Tibial artery (tissue), 4 donors: ENCODE data around the gene GGT6.

Source experiments
- DNase-seq, 2 donors: peaks; one replicate each; pipeline ENCODE4 v3.0.0-alpha.2; 2019
- H3K27ac ChIP-seq, 2 donors: fragments of 200-600 bp; sonication (generic) in 1 of 2; 1 replicate in 1 of 2; 2 replicates in 1 of 2; pipeline ENCODE4 v1.5.1; 2018 to 2019; ENCODE audit warnings: mild to moderate bottlenecking in 1 of 2
- H3K27me3 ChIP-seq, 2 donors: fragments of 200-600 bp; sonication (generic) in 1 of 2; one replicate each; pipeline versions ENCODE4 v1.5.1 to v1.6.0; 2016 to 2019
- H3K36me3 ChIP-seq, 3 donors: fragments of 200-600 bp; sonication (generic) in 2 of 3; one replicate each; pipeline ENCODE4 v1.5.1; 2016 to 2019; ENCODE audit warnings: mild to moderate bottlenecking in 2 of 3
- H3K4me1 ChIP-seq, 4 donors: fragments of 200-600 bp; sonication (generic) in 2 of 4; 1 replicate in 3 of 4; 2 replicates in 1 of 4; pipeline ENCODE4 v1.5.1; 2016 to 2019
- H3K4me3 ChIP-seq, 2 donors: fragments of 200-600 bp; sonication (generic) in 1 of 2; 1 replicate in 1 of 2; 2 replicates in 1 of 2; pipeline ENCODE4 v1.5.1; 2018 to 2019; ENCODE audit warnings: mild to moderate bottlenecking in 2 of 2
- H3K9me3 ChIP-seq, 3 donors: fragments of 200-600 bp; sonication (generic) in 1 of 3; one replicate each; pipeline ENCODE4 v1.5.1; 2016 to 2019
- intact Hi-C: fragments of 100-400 bp; cut with DNase I; formaldehyde crosslinking; loops from one replicate; pipeline ENCODE4 v1.15.0; 2023; ENCODE audit warnings: low total_unique reads
- TF ChIP-seq, protein P1 (sequence below), 2 experiments: fragments of 200-600 bp in 1 of 2; fragments of 450-650 bp in 1 of 2; IDR thresholded peaks; one replicate each; pipeline ENCODE4 v1.5.1; 2017 to 2019; ENCODE audit warnings: antibody characterized with exemption in 2 of 2, mild to moderate bottlenecking in 1 of 2, moderate library complexity in 1 of 2

The GGT6 gene

DNA sequence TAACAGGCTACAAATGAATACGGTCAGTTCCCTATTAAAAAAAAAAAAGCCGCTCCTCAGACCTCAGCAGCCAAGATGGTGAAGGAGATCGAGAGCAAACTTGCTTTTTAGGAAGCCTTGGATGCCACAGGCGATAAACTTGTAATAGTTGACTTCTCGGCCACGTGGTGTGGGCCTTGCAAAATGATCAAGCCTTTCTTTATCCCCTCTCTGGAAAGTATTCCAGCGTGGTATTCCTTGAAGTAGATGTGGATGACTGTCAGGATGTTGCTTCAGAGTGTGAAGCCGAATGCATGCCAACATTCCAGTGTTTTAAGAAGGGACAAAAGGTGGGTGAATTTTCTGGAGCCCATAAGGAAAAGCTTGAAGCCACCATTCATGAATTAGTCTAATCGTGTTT is 11.8 kb upstream of the GGT6 start:
- H3K36me3 ChIP-seq: no peaks in the 10 kb centered on the region
- DNase-seq: no peak
- no peaks in the 10 kb centered on the region for H3K9me3 ChIP-seq
- intact Hi-C loops: no loop called here
- H3K4me3 ChIP-seq: no peak overlapping the region
- H3K4me1 ChIP-seq: no peaks in the 10 kb centered on the region
- no peak overlapping the region for H3K27ac ChIP-seq
- TF ChIP-seq, protein P1, sequence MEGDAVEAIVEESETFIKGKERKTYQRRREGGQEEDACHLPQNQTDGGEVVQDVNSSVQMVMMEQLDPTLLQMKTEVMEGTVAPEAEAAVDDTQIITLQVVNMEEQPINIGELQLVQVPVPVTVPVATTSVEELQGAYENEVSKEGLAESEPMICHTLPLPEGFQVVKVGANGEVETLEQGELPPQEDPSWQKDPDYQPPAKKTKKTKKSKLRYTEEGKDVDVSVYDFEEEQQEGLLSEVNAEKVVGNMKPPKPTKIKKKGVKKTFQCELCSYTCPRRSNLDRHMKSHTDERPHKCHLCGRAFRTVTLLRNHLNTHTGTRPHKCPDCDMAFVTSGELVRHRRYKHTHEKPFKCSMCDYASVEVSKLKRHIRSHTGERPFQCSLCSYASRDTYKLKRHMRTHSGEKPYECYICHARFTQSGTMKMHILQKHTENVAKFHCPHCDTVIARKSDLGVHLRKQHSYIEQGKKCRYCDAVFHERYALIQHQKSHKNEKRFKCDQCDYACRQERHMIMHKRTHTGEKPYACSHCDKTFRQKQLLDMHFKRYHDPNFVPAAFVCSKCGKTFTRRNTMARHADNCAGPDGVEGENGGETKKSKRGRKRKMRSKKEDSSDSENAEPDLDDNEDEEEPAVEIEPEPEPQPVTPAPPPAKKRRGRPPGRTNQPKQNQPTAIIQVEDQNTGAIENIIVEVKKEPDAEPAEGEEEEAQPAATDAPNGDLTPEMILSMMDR (IDR thresholded peaks at IDR 0.05): no peak
- peaks cover 0 to 14% of the 10 kb centered on the region in 2 donors for H3K27me3 ChIP-seq

DNA sequence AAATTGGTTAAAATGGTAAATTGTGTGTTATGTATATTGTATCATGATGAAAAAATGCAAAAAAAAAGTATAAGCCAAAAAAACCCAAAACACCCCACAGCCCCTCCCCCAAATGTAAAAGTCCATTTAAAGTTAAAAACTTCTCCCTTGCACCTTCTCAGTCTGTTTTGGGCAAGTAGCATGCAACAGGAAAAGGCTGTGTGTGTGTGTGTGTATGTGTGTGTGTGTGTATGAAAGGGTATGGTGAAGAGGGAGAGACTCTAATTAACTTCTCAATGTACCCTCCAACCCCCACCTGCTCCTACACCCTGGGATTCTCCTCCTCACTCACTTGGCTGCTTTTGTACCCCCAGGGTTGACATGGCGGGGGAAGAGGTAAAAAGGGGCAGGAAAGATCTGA is 9.2 kb upstream of the GGT6 start:
- intact Hi-C loops: loop anchor here (5.0 kb wide), 1 partner anchor 58 kb away; no protein-coding TSS in a partner anchor
- no peak overlapping the region for H3K27ac ChIP-seq

DNA sequence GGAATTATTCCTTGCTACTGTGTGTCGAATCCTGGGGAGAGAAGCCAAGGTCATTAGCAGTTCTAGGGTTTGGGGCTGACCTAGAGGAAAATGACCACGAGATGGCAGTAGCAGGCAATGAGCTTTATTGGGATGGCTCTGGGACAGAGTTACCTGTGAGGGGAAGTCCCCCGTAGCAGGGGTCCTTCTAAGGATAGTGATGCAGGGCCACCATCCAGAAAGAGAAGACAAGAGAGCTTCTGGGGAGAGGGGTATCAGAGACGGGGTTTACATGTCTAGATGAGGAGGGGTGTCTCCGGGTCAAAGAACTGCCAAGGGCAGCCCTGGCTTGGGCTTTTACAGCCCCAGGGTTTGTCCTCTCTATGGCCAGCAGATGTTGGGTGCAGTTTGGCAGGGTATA is 6.4 kb upstream of the GGT6 start:
- Histone ChIP-seq H3K9me3 (no peaks in the 10 kb centered on the region), H3K36me3 (no peaks in the 10 kb centered on the region), H3K4me1 (peaks cover 0 to 13% (median 11%) of the 10 kb centered on the region in 4 donors), H3K27me3 (peaks cover 0 to 6% of the 10 kb centered on the region in 2 donors), H3K4me3 (no peak overlapping the region), H3K27ac (no peak overlapping the region)
- TF ChIP-seq, protein P1 (IDR thresholded peaks at IDR 0.05): peak; percentile 36 to 49
- intact Hi-C loops: loop anchor here (5.0 kb wide), 1 partner anchor 61 kb away; no protein-coding TSS in a partner anchor
- DNase-seq: no peak

More for the DNA sequence above, 9.2 kb upstream of the GGT6 start:
- Histone ChIP-seq H3K9me3 (no peaks in the 10 kb centered on the region), H3K4me3 (no peak overlapping the region), H3K4me1 (peaks cover 0 to 3% (median 0%) of the 10 kb centered on the region in 4 donors), H3K36me3 (no peaks in the 10 kb centered on the region), H3K27me3 (peaks cover 0 to 6% of the 10 kb centered on the region in 2 donors)
- DNase-seq: no peak
- TF ChIP-seq, protein P1 (IDR thresholded peaks at IDR 0.05): no peak

DNA sequence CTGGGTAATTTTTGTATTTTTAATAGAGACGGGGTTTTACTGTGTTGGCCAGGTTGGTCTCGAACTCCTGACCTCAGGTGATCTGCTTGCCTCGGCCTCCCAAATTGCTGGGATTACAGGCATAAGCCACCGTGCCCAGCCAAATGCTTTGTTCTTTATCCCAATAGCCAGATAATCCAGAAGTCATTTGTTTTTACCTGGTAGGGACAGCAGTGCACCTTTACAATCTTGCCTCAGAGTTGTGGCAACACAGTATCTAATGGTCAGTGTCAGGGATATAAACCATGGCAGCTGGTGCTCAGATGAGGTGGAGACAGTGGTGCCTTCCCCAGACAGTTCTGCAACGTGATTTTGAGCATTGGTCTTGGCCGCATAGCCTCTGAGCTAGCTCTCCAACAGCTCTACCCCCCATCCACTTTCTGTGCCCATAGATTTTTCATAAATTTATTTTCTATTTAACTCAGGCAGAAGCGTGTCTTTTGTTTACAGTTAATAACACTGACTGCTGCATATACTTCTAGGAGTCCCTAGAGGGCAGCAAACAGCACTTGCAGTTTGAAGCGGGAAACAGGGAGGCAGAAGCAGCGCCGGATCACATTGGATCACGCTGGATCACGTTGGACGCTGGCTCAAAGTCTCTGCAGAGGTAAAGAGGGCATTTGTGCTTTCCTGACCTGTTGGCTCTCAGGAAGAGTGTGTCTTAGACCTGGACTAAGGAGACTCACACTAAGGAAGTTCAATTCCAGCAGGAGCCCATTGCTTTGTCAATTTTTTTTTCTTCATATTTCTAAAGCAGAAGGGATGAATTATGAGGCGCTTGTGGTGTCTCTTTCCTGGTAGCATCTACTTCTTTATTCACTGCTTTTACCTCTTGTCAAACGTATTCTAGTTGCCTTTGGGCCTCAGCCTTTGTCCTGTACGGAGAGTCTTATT is 5.1 kb upstream of the GGT6 start:
- H3K4me1 ChIP-seq: peaks cover 0 to 14% (median 13%) of the 10 kb centered on the region in 4 donors
- H3K27me3 ChIP-seq: no peaks in the 10 kb centered on the region
- H3K27ac ChIP-seq: no peak overlapping the region
- no peak overlapping the region for H3K4me3 ChIP-seq
- H3K9me3 ChIP-seq: no peaks in the 10 kb centered on the region
- H3K36me3 ChIP-seq: no peaks in the 10 kb centered on the region
- TF ChIP-seq, protein P1 (IDR thresholded peaks at IDR 0.05): peak; percentile 64 to 79
- DNase-seq: peak; percentile 55 to 72
- intact Hi-C loops: loop anchor here (5.0 kb wide), 1 partner anchor 62 kb away; no protein-coding TSS in a partner anchor

DNA sequence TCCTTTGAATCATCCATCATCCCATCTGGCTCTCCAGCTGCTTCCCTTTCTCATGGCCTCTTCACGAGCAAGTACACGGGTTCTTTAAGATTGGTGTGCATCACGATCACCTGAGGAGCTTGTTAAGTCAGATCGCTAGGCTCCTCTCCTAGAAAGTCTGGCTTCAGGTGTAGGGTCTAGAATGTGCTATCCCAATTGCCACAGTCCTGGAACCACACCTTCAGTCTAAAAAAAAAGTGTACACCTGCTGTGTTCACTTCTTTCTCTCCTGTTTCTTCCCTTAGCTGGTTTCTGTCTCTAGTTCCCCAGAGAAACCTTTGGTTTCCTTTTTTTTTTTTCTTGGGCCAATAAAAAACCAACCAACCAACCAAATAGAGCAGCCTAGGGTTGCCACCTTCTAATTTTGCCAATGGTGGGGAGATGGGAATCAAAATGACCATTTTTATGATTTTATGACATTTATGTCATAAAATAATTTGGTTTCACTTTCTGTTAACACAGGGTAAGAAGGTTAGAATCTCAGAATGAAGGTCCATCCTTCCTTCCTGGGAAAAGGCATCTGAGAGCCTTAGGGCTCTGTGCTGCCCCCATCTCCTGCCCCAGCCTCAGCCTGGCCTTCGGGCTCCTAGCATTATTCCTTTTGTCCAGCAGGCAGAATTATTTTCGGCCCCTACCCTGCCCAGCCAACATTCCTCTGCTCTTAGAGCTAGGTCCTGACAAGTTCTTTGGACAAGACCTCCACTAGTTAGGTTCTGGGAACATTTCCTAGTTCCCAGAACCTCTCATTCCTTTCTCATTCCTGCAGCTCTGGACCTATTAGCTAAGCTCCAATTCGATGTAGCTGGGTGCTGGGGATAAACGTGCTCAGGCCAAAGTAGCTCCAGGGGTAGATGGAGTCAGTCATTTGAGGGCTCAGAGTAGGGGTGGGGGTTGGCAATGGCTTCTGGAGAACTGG is 1.9 kb upstream of the GGT6 start:
- H3K27me3 ChIP-seq: no peaks in the 10 kb centered on the region
- no peak for DNase-seq
- TF ChIP-seq, protein P1 (IDR thresholded peaks at IDR 0.05): no peak
- H3K27ac ChIP-seq: peak overlapping the region; percentile 65 to 70
- no peaks in the 10 kb centered on the region for H3K36me3 ChIP-seq
- H3K4me3 ChIP-seq: peak overlapping the region in 1 of 2 donors; percentile 17
- intact Hi-C loops: no loop called here
- no peaks in the 10 kb centered on the region for H3K9me3 ChIP-seq
- peaks cover 0 to 35% (median 13%) of the 10 kb centered on the region in 4 donors for H3K4me1 ChIP-seq
